HepG2 (cell line): ENCODE results near the gene USE1. TPM values are rescaled to one million over a fixed set of nuclear protein-coding genes. Genes with fewer than 3 reads are reported as not detected.

Source experiments
- CEBPB ChIP-seq: IDR thresholded peaks from 2 replicates; pipeline ENCODE4 v1.6.1; 2011; ENCODE audit warnings: low read depth, low read length, improper control_type of control experiment, borderline replicate concordance
- FOSL1 ChIP-seq: sonication (generic); formaldehyde crosslinking; IDR thresholded peaks from 2 replicates; pipeline ENCODE4 v1.9.0; 2021; ENCODE audit warnings: missing genetic modification reagents, borderline replicate concordance
- HDAC1 ChIP-seq: sonication (generic); formaldehyde crosslinking; IDR thresholded peaks from 2 replicates; pipeline ENCODE4 v1.5.1; 2020; ENCODE audit warnings: mild to moderate bottlenecking, missing genetic modification reagents
- HIVEP1 ChIP-seq: sonication (generic); formaldehyde crosslinking; IDR thresholded peaks from 2 replicates; pipeline ENCODE4 v1.4.0; 2020; ENCODE audit warnings: mild to moderate bottlenecking, missing genetic modification reagents
- HOXA5 ChIP-seq: sonication (generic); formaldehyde crosslinking; IDR thresholded peaks from 2 replicates; pipeline ENCODE4 v1.4.0; 2020; ENCODE audit warnings: missing genetic modification reagents
- HOXD1 ChIP-seq: sonication (generic); formaldehyde crosslinking; IDR thresholded peaks from 2 replicates; pipeline ENCODE4 v1.5.0; 2020; ENCODE audit warnings: missing genetic modification reagents
- NR2F6 ChIP-seq, 2 experiments: IDR thresholded peaks; 2 replicates each; pipeline ENCODE4 v1.6.1; 2016; ENCODE audit warnings: antibody characterized with exemption in 1 of 2, mild to moderate bottlenecking in 1 of 2
- RBFOX2 ChIP-seq: fragments of 200-400 bp; formaldehyde crosslinking; IDR thresholded peaks from 2 replicates; pipeline ENCODE4 v1.6.1; 2017; ENCODE audit warnings: low read depth, mild to moderate bottlenecking, low read length
- RFX1 ChIP-seq: fragments of 450-650 bp; IDR thresholded peaks from 2 replicates; pipeline ENCODE4 v1.6.1; 2017
- RXRB ChIP-seq: IDR thresholded peaks from 2 replicates; pipeline ENCODE4 v1.6.1; 2016; ENCODE audit warnings: borderline replicate concordance, missing genetic modification reagents, missing compliant biosample characterization
- SNAI1 ChIP-seq: sonication (generic); formaldehyde crosslinking; IDR thresholded peaks from 2 replicates; pipeline ENCODE4 v1.5.0; 2020; ENCODE audit warnings: mild to moderate bottlenecking, missing genetic modification reagents, borderline replicate concordance
- SNAPC2 ChIP-seq: sonication (generic); formaldehyde crosslinking; IDR thresholded peaks from 2 replicates; pipeline ENCODE4 v1.8.1; 2022; ENCODE audit warnings: mild to moderate bottlenecking, missing genetic modification reagents
- SNRNP70 ChIP-seq: fragments of 200-400 bp; formaldehyde crosslinking; IDR thresholded peaks from 2 replicates; pipeline ENCODE4 v1.6.1; 2017; ENCODE audit warnings: mild to moderate bottlenecking, low read depth, low read length, moderate library complexity
- YEATS4 ChIP-seq: sonication (generic); formaldehyde crosslinking; IDR thresholded peaks from 2 replicates; pipeline ENCODE4 v1.4.0; 2020; ENCODE audit warnings: missing genetic modification reagents, borderline replicate concordance
- ZNF496 ChIP-seq: sonication (generic); formaldehyde crosslinking; IDR thresholded peaks from 2 replicates; pipeline ENCODE4 v1.8.1; 2023; ENCODE audit warnings: mild to moderate bottlenecking, moderate library complexity, missing genetic modification reagents; ENCODE audit not compliant: insufficient replicate concordance
- ZNF704 ChIP-seq: sonication (generic); formaldehyde crosslinking; IDR thresholded peaks from 2 replicates; pipeline ENCODE4 v1.8.1; 2023; ENCODE audit warnings: mild to moderate bottlenecking, inconsistent platforms, moderate library complexity, missing genetic modification reagents, borderline replicate concordance
- ZNF780A ChIP-seq: sonication (generic); formaldehyde crosslinking; IDR thresholded peaks from 2 replicates; pipeline ENCODE4 v1.8.0; 2022; ENCODE audit warnings: mild to moderate bottlenecking, missing genetic modification reagents, moderate library complexity
- polyA plus RNA-seq, 8 experiments: library from polyadenylated mRNA; depleted of rRNA in 3 of 8; stranded (reverse) in 7 of 8; unstranded in 1 of 8; fragments of >200 nt; fragmentation: Illumina TruSeq in 4 of 8; extraction: Trizol in 4 of 8; gene quantifications; 2 replicates each; pipeline versions ENCODE4 v1.2.1 to v1.2.3, GENCODE V29; 2011 to 2016; ENCODE audit warnings: low read depth in 4 of 8, missing spikeins in 1 of 8, mixed read lengths in 1 of 8; ENCODE audit not compliant: insufficient read depth in 1 of 8
- total RNA-seq, 5 experiments: library from RNA; depleted of rRNA; stranded (reverse); fragments of >200 nt; fragmentation: Illumina TruSeq; extraction: Trizol; gene quantifications; 2 replicates each; pipeline ENCODE4 v1.2.3, GENCODE V29; 2016; ENCODE audit warnings: low read depth in 1 of 5
- TF ChIP-seq, protein P1 (sequence below), 2 experiments: sonication (generic) in 1 of 2; formaldehyde crosslinking in 1 of 2; IDR thresholded peaks; 2 replicates each; pipeline versions ENCODE4 v1.4.0 to v1.6.1; 2018 to 2020; ENCODE audit warnings: missing genetic modification reagents in 2 of 2, borderline replicate concordance in 1 of 2, low read depth in 1 of 2, mild to moderate bottlenecking in 1 of 2, missing biosample characterization in 1 of 2
- TF ChIP-seq, protein P2 (sequence below): sonication (generic); formaldehyde crosslinking; IDR thresholded peaks from 2 replicates; pipeline ENCODE4 v1.5.1; 2020; ENCODE audit warnings: mild to moderate bottlenecking, missing genetic modification reagents, moderate library complexity
- TF ChIP-seq, protein P3 (sequence below): IDR thresholded peaks from 2 replicates; pipeline ENCODE4 v1.6.1; 2018; ENCODE audit warnings: missing genetic modification reagents

The USE1 gene
- total and polyA plus RNA-seq, 2 of the 13 experiments (the other 11 are each of a cell fraction or from before 2014, with no cell fraction given): 9.9 to 17.6 TPM

- TF ChIP-seq FOSL1 (CRISPR knock-in tag) (no peak), ZNF496 (CRISPR knock-in tag) (no peak), SNRNP70 (no peak), SNAI1 (CRISPR knock-in tag) (peak; percentile 96), SNAPC2 (CRISPR knock-in tag) (peak; percentile 84), HOXA5 (CRISPR knock-in tag) (peak; percentile 80), YEATS4 (CRISPR knock-in tag) (peak; percentile 80; the same call in 1 of the 2 replicates), ZNF704 (no peak; the same call in 1 of the 2 replicates), HOXD1 (CRISPR knock-in tag) (peak; percentile 50), HDAC1 (CRISPR knock-in tag) (peak; percentile 78), NR2F6 (IDR thresholded peaks at IDR 0.05) (no peak), NR2F6 (CRISPR knock-in tag; IDR thresholded peaks at IDR 0.05) (peak; percentile 65), RXRB (peak; percentile 67), HIVEP1 (CRISPR knock-in tag) (peak; percentile 54; the same call in 1 of the 2 replicates), RBFOX2 (peak; percentile 93), CEBPB (peak; percentile 94), ZNF780A (CRISPR knock-in tag) (no peak), RFX1 (no peak)
- TF ChIP-seq, protein P1, sequence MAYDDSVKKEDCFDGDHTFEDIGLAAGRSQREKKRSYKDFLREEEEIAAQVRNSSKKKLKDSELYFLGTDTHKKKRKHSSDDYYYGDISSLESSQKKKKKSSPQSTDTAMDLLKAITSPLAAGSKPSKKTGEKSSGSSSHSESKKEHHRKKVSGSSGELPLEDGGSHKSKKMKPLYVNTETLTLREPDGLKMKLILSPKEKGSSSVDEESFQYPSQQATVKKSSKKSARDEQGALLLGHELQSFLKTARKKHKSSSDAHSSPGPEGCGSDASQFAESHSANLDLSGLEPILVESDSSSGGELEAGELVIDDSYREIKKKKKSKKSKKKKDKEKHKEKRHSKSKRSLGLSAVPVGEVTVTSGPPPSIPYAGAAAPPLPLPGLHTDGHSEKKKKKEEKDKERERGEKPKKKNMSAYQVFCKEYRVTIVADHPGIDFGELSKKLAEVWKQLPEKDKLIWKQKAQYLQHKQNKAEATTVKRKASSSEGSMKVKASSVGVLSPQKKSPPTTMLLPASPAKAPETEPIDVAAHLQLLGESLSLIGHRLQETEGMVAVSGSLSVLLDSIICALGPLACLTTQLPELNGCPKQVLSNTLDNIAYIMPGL (CRISPR knock-in tag; IDR thresholded peaks at IDR 0.05; ENCODE audit: borderline replicate concordance in 1 of 2, low read depth in 1 of 2): peak; percentile 57 to 62; a peak in 3 of 4 replicates
- TF ChIP-seq, protein P2, sequence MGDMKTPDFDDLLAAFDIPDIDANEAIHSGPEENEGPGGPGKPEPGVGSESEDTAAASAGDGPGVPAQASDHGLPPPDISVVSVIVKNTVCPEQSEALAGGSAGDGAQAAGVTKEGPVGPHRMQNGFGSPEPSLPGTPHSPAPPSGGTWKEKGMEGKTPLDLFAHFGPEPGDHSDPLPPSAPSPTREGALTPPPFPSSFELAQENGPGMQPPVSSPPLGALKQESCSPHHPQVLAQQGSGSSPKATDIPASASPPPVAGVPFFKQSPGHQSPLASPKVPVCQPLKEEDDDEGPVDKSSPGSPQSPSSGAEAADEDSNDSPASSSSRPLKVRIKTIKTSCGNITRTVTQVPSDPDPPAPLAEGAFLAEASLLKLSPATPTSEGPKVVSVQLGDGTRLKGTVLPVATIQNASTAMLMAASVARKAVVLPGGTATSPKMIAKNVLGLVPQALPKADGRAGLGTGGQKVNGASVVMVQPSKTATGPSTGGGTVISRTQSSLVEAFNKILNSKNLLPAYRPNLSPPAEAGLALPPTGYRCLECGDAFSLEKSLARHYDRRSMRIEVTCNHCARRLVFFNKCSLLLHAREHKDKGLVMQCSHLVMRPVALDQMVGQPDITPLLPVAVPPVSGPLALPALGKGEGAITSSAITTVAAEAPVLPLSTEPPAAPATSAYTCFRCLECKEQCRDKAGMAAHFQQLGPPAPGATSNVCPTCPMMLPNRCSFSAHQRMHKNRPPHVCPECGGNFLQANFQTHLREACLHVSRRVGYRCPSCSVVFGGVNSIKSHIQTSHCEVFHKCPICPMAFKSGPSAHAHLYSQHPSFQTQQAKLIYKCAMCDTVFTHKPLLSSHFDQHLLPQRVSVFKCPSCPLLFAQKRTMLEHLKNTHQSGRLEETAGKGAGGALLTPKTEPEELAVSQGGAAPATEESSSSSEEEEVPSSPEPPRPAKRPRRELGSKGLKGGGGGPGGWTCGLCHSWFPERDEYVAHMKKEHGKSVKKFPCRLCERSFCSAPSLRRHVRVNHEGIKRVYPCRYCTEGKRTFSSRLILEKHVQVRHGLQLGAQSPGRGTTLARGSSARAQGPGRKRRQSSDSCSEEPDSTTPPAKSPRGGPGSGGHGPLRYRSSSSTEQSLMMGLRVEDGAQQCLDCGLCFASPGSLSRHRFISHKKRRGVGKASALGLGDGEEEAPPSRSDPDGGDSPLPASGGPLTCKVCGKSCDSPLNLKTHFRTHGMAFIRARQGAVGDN (CRISPR knock-in tag): peak; percentile 89
- TF ChIP-seq, protein P3, sequence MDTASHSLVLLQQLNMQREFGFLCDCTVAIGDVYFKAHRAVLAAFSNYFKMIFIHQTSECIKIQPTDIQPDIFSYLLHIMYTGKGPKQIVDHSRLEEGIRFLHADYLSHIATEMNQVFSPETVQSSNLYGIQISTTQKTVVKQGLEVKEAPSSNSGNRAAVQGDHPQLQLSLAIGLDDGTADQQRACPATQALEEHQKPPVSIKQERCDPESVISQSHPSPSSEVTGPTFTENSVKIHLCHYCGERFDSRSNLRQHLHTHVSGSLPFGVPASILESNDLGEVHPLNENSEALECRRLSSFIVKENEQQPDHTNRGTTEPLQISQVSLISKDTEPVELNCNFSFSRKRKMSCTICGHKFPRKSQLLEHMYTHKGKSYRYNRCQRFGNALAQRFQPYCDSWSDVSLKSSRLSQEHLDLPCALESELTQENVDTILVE (CRISPR knock-in tag): peak; percentile 82; the same call in 1 of the 2 replicates
These were observed 11.1 kb downstream of the USE1 start, which contains the start of gene OCEL1 (continued) for GRCh38 chr19:17226002-17226933.
